Prostate gland (tissue), 2 donors: ENCODE data around the gene ZNF74.

Experiments
- POLR2AphosphoS5 ChIP-seq: sonication (generic); formaldehyde crosslinking; IDR thresholded peaks from one replicate; pipeline ENCODE4 v1.6.1; 2017; ENCODE audit warnings: antibody characterized with exemption
- TF ChIP-seq, protein P1 (sequence below), 4 experiments: fragments of 200-600 bp in 2 of 4; fragments of 450-650 bp in 2 of 4; sonication (generic) in 2 of 4; IDR thresholded peaks; 1 replicate in 3 of 4; 2 replicates in 1 of 4; pipeline ENCODE4 v1.5.1; 2016 to 2019; ENCODE audit warnings: antibody characterized with exemption in 4 of 4, mild to moderate bottlenecking in 2 of 4, moderate library complexity in 2 of 4

DNA sequence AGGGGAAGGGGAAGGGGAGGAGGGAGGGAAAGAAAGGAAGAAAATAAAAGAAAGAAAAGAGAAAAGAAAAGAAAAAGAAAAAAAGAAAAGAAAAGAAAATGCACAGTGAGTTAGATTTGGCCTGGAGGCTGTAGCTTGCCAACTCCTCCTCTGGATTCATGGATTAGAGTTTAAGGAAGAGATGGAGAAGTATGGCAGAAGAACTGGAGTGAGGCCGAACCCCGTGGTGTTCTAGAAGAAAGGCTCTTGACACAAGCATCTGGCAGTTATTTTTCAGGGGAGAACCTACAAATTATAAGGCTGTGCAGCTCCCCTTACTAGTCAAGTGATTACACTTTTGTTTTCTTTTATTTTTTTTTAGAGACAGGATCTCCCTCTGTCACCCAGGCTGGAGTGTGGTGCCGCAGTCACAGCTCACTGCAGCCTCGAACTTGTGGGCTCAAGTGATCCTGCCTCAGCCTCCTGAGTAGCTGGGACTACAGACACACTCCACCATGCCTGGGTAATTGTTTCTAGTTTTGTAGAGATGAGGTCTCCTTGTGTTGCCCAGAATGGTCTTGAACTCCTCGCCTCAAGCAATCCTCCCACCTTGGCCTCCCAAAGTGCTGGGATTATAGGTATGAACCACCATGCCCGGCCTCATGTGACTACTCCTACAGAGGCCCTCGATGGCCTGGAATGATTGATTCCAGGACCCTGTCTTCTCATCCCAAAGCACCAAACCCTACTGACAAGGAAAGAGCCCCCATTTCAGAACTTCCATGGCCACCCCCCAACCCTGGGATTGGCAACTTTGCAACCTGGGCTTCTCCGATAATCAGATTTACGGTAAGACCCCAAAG lies 19.5 kb downstream of the ZNF74 start:
- TF ChIP-seq, protein P1, sequence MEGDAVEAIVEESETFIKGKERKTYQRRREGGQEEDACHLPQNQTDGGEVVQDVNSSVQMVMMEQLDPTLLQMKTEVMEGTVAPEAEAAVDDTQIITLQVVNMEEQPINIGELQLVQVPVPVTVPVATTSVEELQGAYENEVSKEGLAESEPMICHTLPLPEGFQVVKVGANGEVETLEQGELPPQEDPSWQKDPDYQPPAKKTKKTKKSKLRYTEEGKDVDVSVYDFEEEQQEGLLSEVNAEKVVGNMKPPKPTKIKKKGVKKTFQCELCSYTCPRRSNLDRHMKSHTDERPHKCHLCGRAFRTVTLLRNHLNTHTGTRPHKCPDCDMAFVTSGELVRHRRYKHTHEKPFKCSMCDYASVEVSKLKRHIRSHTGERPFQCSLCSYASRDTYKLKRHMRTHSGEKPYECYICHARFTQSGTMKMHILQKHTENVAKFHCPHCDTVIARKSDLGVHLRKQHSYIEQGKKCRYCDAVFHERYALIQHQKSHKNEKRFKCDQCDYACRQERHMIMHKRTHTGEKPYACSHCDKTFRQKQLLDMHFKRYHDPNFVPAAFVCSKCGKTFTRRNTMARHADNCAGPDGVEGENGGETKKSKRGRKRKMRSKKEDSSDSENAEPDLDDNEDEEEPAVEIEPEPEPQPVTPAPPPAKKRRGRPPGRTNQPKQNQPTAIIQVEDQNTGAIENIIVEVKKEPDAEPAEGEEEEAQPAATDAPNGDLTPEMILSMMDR (IDR thresholded peaks at IDR 0.05): no peak
- TF ChIP-seq POLR2AphosphoS5: no peak
